IMR-90 (cell line): ENCODE measurements around the gene MPPED1. TPM values are rescaled to one million over a fixed set of nuclear protein-coding genes. Genes with fewer than 3 reads are reported as not detected.

Source experiments
- ATAC-seq: fragments of 200-7000 bp; cut with Tn5 transposase; 2 replicates; pipeline ENCODE4 v1.9.1; 2020; ENCODE audit warnings: low read depth, mild to moderate bottlenecking, moderate library complexity
- BruUV-seq: library from RNA; stranded (reverse); fragments of 400-500 nt; replicated peaks from 2 replicates; lab custom pipeline; 2021; lab: Mats Ljungman, UMichigan
- CTCF ChIA-PET: fragments of 300-600 bp; formaldehyde crosslinking; extraction: SDS; loops from one replicate; lab custom pipeline; 2021; ENCODE audit warnings: antibody characterized with exemption; lab: Yijun Ruan, JAX
- POLR2A ChIA-PET: fragments of 300-600 bp; sonication (Branson Sonifier 250); formaldehyde crosslinking; loops from one replicate; lab custom pipeline; 2022; ENCODE audit warnings: antibody characterized with exemption; ENCODE audit not compliant: unreplicated experiment; lab: Charles Lee
- DNase-seq: peaks from one replicate; pipeline ENCODE4 v3.0.0; 2013
- H2AFZ ChIP-seq: replicated peaks from 2 replicates; pipeline ENCODE3; 2013; ENCODE audit warnings: low read length, mild to moderate bottlenecking; ENCODE audit not compliant: poor library complexity
- H2AK5ac ChIP-seq: 2 replicates; pipeline ENCODE4 v1.6.1; 2013; ENCODE audit warnings: low read depth, low read length, inconsistent platforms
- H2AK9ac ChIP-seq: replicated peaks from 2 replicates; pipeline ENCODE3; 2013; ENCODE audit warnings: mild to moderate bottlenecking, low read depth, low read length, moderate library complexity; ENCODE audit not compliant: poor library complexity
- H2BK120ac ChIP-seq: 2 replicates; pipeline ENCODE4 v1.6.1; 2013; ENCODE audit warnings: low read depth, low read length, inconsistent platforms
- H2BK15ac ChIP-seq: 3 replicates; pipeline ENCODE4 v1.6.1; 2013; ENCODE audit warnings: low read depth, low read length, inconsistent platforms
- H2BK20ac ChIP-seq: 2 replicates; pipeline ENCODE4 v1.6.1; 2013; ENCODE audit warnings: low read depth, mild to moderate bottlenecking, inconsistent platforms, low read length, moderate library complexity
- H2BK5ac ChIP-seq: 2 replicates; pipeline ENCODE4 v1.6.1; 2013; ENCODE audit warnings: mild to moderate bottlenecking, low read depth, low read length, inconsistent platforms; ENCODE audit not compliant: poor library complexity, severe bottlenecking
- H3K14ac ChIP-seq: replicated peaks from 2 replicates; pipeline ENCODE4 v1.6.1; 2013; ENCODE audit warnings: low read depth, low read length, inconsistent platforms
- H3K18ac ChIP-seq: 2 replicates; pipeline ENCODE4 v1.6.1; 2013; ENCODE audit warnings: low read depth, low read length, control low read depth
- H3K23ac ChIP-seq: 2 replicates; pipeline ENCODE4 v1.6.1; 2013; ENCODE audit warnings: low read depth, low read length, inconsistent platforms
- H3K27ac ChIP-seq: 2 replicates; pipeline ENCODE4 v1.5.1; 2013; ENCODE audit warnings: mild to moderate bottlenecking, control low read depth, low read length; ENCODE audit not compliant: insufficient read depth
- H3K27me3 ChIP-seq: 2 replicates; pipeline ENCODE4 v1.6.1; 2013; ENCODE audit warnings: low read length; ENCODE audit not compliant: control insufficient read depth, insufficient read depth
- H3K36me3 ChIP-seq: 2 replicates; pipeline ENCODE4 v1.6.1; 2013; ENCODE audit warnings: low read length, mixed read lengths; ENCODE audit not compliant: control insufficient read depth, insufficient read depth
- H3K4ac ChIP-seq: 2 replicates; pipeline ENCODE4 v1.6.1; 2013; ENCODE audit warnings: low read depth, low read length, inconsistent platforms
- H3K4me1 ChIP-seq: 2 replicates; pipeline ENCODE4 v1.6.1; 2013; ENCODE audit warnings: low read length, mixed read lengths; ENCODE audit not compliant: control insufficient read depth, insufficient read depth
- H3K4me2 ChIP-seq: 2 replicates; pipeline ENCODE4 v1.6.1; 2013; ENCODE audit warnings: low read depth, mild to moderate bottlenecking, control low read depth, low read length, moderate library complexity
- H3K4me3 ChIP-seq: 2 replicates; pipeline ENCODE4 v1.5.1; 2013; ENCODE audit warnings: low read depth, mild to moderate bottlenecking, control low read depth, low read length, moderate library complexity; ENCODE audit not compliant: insufficient read depth
- H3K56ac ChIP-seq: 2 replicates; pipeline ENCODE4 v1.6.1; 2013; ENCODE audit warnings: low read length, inconsistent platforms; ENCODE audit not compliant: insufficient read depth; ENCODE audit errors: extremely low read depth
- H3K79me1 ChIP-seq, 2 experiments: 2 replicates each; pipeline ENCODE4 v1.6.1; 2013; ENCODE audit warnings: low read length in 2 of 2, inconsistent platforms in 1 of 2, low read depth in 1 of 2
- H3K9ac ChIP-seq: 2 replicates; pipeline ENCODE4 v1.6.1; 2013; ENCODE audit warnings: low read depth, low read length, control low read depth
- H3K9me1 ChIP-seq: 2 replicates; pipeline ENCODE4 v1.6.1; 2013; ENCODE audit warnings: low read length, inconsistent platforms; ENCODE audit not compliant: insufficient read depth
- H3K9me3 ChIP-seq: 2 replicates; pipeline ENCODE4 v1.6.1; 2013; ENCODE audit warnings: low read length; ENCODE audit not compliant: control insufficient read depth, insufficient read depth
- H4K20me1 ChIP-seq: 2 replicates; pipeline ENCODE4 v1.6.1; 2013; ENCODE audit warnings: low read length, inconsistent platforms; ENCODE audit not compliant: insufficient read depth
- H4K5ac ChIP-seq: 2 replicates; pipeline ENCODE4 v1.6.1; 2013; ENCODE audit warnings: mild to moderate bottlenecking, low read depth, low read length, control low read depth
- H4K8ac ChIP-seq, 2 experiments: 2 replicates each; pipeline ENCODE4 v1.6.1; 2013; ENCODE audit warnings: low read depth in 2 of 2, low read length in 2 of 2, control low read depth in 1 of 2, inconsistent platforms in 1 of 2
- H4K91ac ChIP-seq: 2 replicates; pipeline ENCODE4 v1.6.1; 2013; ENCODE audit warnings: low read depth, low read length, inconsistent platforms; ENCODE audit not compliant: insufficient read depth
- BHLHE40 ChIP-seq: fragments of 150-350 bp; IDR thresholded peaks from 2 replicates; pipeline ENCODE4 v1.6.1; 2016; ENCODE audit warnings: mild to moderate bottlenecking, low read depth, low read length
- CHD1 ChIP-seq: IDR thresholded peaks from 2 replicates; pipeline ENCODE4 v1.6.1; 2012; ENCODE audit warnings: low read depth, low read length, improper control_type of control experiment
- FOS ChIP-seq: fragments of 150-350 bp; IDR thresholded peaks from 2 replicates; pipeline ENCODE4 v1.6.1; 2016; ENCODE audit warnings: low read depth, low read length
- MAFK ChIP-seq: IDR thresholded peaks from 2 replicates; pipeline ENCODE4 v1.6.1; 2012; ENCODE audit warnings: low read depth, low read length, improper control_type of control experiment
- MXI1 ChIP-seq: IDR thresholded peaks from 2 replicates; pipeline ENCODE4 v1.6.1; 2012; ENCODE audit warnings: low read depth, mild to moderate bottlenecking, low read length, moderate library complexity, borderline replicate concordance
- NFE2L2 ChIP-seq: fragments of 150-350 bp; IDR thresholded peaks from 2 replicates; pipeline ENCODE4 v1.6.1; 2016; ENCODE audit warnings: low read depth, mild to moderate bottlenecking, low read length
- POLR2A ChIP-seq: IDR thresholded peaks from 2 replicates; pipeline ENCODE4 v1.6.1; 2012; ENCODE audit warnings: mild to moderate bottlenecking, low read depth, low read length
- RAD21 ChIP-seq: IDR thresholded peaks from 2 replicates; pipeline ENCODE4 v1.6.1; 2012; ENCODE audit warnings: low read length, improper control_type of control experiment
- RCOR1 ChIP-seq: IDR thresholded peaks from 2 replicates; pipeline ENCODE4 v1.6.1; 2012; ENCODE audit warnings: mild to moderate bottlenecking, low read length, improper control_type of control experiment; ENCODE audit not compliant: insufficient replicate concordance
- RFX5 ChIP-seq: IDR thresholded peaks from 2 replicates; pipeline ENCODE4 v1.8.0; 2012; ENCODE audit warnings: low read depth, mild to moderate bottlenecking, low read length, moderate library complexity
- SMC3 ChIP-seq: fragments of 150-350 bp; IDR thresholded peaks from 2 replicates; pipeline ENCODE4 v1.6.1; 2016; ENCODE audit warnings: low read depth, mild to moderate bottlenecking, antibody characterized with exemption, low read length, moderate library complexity
- WGBS, 2 experiments: methylation state at CpG; one replicate each; pipeline versions ENCODE4 v1.1.5 to v1.1.7; 2013; ENCODE audit warnings: missing lambda C conversion rate in 2 of 2; ENCODE audit not compliant: insufficient read length in 1 of 2; ENCODE audit errors: extremely low coverage in 2 of 2; 5-methylcytosine and 5-hydroxymethylcytosine counted together
- dilution Hi-C: fragments of 300-500 bp; cut with HindIII; formaldehyde crosslinking; loops from one replicate; pipeline ENCODE4 v1.14.3; 2018; ENCODE audit warnings: low sequenced_read_pairs; ENCODE audit not compliant: unreplicated experiment
- in situ Hi-C: fragments of 300-500 bp; cut with MboI; formaldehyde crosslinking; loops from 3 replicates; pipeline ENCODE4 v1.14.3; 2019; ENCODE audit warnings: low sequenced_read_pairs, inconsistent platforms, mixed read lengths
- intact Hi-C: fragments of 100-400 bp; cut with micrococcal nuclease; formaldehyde crosslinking; loops from 2 replicates; pipeline ENCODE4 v1.10.0; 2022
- polyA plus RNA-seq, 3 experiments: library from polyadenylated mRNA; depleted of rRNA; stranded (reverse); fragments of >200 nt; gene quantifications; 2 replicates each; pipeline ENCODE4 v1.2.3, GENCODE V29; 2012; ENCODE audit warnings: low replicate concordance in 1 of 3
- total RNA-seq: library from RNA; depleted of rRNA; stranded (reverse); fragments of >200 nt; gene quantifications from 2 replicates; pipeline ENCODE4 v1.2.3, GENCODE V29; 2012
- TF ChIP-seq, protein P1 (sequence below): fragments of 150-350 bp; IDR thresholded peaks from 2 replicates; pipeline ENCODE4 v1.6.1; 2017; ENCODE audit warnings: mild to moderate bottlenecking, antibody characterized with exemption, low read length, low read depth
- TF ChIP-seq, protein P2 (sequence below): fragments of 150-350 bp; IDR thresholded peaks from 2 replicates; pipeline ENCODE4 v1.6.1; 2016; ENCODE audit warnings: low read depth, mild to moderate bottlenecking, low read length, moderate library complexity, borderline replicate concordance

Gene MPPED1
- total and polyA plus RNA-seq, 2 of the 4 experiments (the other 2 are of a cell fraction): not detected

DNA sequence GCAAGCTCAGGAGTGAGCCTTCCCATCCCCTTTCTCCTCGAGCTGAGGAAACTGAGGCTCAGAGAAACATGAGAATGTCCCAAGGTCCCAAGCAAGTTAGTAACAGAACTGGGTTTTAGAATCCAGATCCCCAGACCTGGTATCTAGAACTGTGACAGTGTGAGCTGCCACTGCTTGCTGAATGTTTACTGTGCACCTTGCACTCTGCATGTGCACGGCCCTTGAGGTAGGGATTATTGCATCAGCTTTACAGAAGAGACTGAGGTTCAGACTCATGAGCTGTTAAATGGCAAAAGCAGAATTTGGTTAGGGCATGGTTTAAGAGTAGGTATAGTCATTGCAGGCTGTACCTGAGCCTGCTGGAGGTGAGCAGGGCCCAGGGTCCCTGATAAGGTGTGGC lies 3.8 kb upstream of the MPPED1 start:
- Histone ChIP-seq H3K27ac (no peak overlapping the region), H3K4me1 (no peaks in the 10 kb centered on the region), H3K14ac (no peak overlapping the region), H3K9ac (no peak overlapping the region), H2BK120ac (no peak overlapping the region), H4K91ac (no peak overlapping the region), H2BK5ac (no peak overlapping the region), H3K4ac (no peak overlapping the region), H3K9me3 (no peaks in the 10 kb centered on the region), H3K18ac (no peak overlapping the region), H2AFZ (no peak overlapping the region), H2BK15ac (no peak overlapping the region), H4K20me1 (no peaks in the 10 kb centered on the region), H3K27me3 (peaks cover 36% of the 10 kb centered on the region), H3K56ac (no peak overlapping the region), H4K8ac (no peak overlapping the region), H2AK5ac (no peak overlapping the region), H3K4me2 (no peak overlapping the region), H2AK9ac (no peak overlapping the region), H3K79me1 (no peaks in the 10 kb centered on the region), H3K9me1 (no peaks in the 10 kb centered on the region), H3K4me3 (no peak overlapping the region), H3K36me3 (no peaks in the 10 kb centered on the region), H4K5ac (no peak overlapping the region), H2BK20ac (no peak overlapping the region), H3K23ac (no peak overlapping the region)
- DNase-seq (no peak), ATAC-seq (no peak)
- in situ Hi-C loops (no loop called here), dilution Hi-C loops (no loop called here), intact Hi-C loops (no loop called here)
- CTCF ChIA-PET: interaction anchor here (1.0 kb wide), 1 partner anchor 9 kb away, joined by 3 read pairs; no protein-coding TSS in a partner anchor
- no peak for TF ChIP-seq SMC3
- TF ChIP-seq, protein P1, sequence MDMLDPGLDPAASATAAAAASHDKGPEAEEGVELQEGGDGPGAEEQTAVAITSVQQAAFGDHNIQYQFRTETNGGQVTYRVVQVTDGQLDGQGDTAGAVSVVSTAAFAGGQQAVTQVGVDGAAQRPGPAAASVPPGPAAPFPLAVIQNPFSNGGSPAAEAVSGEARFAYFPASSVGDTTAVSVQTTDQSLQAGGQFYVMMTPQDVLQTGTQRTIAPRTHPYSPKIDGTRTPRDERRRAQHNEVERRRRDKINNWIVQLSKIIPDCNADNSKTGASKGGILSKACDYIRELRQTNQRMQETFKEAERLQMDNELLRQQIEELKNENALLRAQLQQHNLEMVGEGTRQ: no peak
- TF ChIP-seq RAD21: no peak
- no peak for TF ChIP-seq BHLHE40
- no peak for TF ChIP-seq RFX5
- no peak for TF ChIP-seq CHD1
- TF ChIP-seq POLR2A: no peak
- TF ChIP-seq, protein P2, sequence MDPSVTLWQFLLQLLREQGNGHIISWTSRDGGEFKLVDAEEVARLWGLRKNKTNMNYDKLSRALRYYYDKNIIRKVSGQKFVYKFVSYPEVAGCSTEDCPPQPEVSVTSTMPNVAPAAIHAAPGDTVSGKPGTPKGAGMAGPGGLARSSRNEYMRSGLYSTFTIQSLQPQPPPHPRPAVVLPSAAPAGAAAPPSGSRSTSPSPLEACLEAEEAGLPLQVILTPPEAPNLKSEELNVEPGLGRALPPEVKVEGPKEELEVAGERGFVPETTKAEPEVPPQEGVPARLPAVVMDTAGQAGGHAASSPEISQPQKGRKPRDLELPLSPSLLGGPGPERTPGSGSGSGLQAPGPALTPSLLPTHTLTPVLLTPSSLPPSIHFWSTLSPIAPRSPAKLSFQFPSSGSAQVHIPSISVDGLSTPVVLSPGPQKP: no peak
- no peak for TF ChIP-seq MXI1
- no peak for TF ChIP-seq FOS
- TF ChIP-seq NFE2L2: no peak
- TF ChIP-seq RCOR1: no peak
- TF ChIP-seq MAFK: no peak
- no TSS peak for BruUV-seq
- POLR2A ChIA-PET: no interaction called here
- WGBS, 2 experiments: 100% methylated on average over 1 of the region's 2 CpGs; no CpG with 5 or more reads in 1 of the 2 experiments
